HUES6 (cell line): ENCODE data around the gene KCNC2.

ENCODE experiments used
- H3K27ac ChIP-seq: 2 replicates; pipeline ENCODE4 v1.7.0; 2013; ENCODE audit warnings: low read depth, mild to moderate bottlenecking, low read length, inconsistent platforms
- H3K27me3 ChIP-seq: 2 replicates; pipeline ENCODE4 v1.6.1; 2013; ENCODE audit warnings: low read length; ENCODE audit not compliant: control insufficient read depth, insufficient read depth
- H3K36me3 ChIP-seq: 2 replicates; pipeline ENCODE4 v1.6.1; 2013; ENCODE audit warnings: low read length; ENCODE audit not compliant: control insufficient read depth, insufficient read depth
- H3K4me1 ChIP-seq: 2 replicates; pipeline ENCODE4 v1.6.1; 2013; ENCODE audit warnings: low read length; ENCODE audit not compliant: control insufficient read depth, insufficient read depth
- H3K4me3 ChIP-seq: 2 replicates; pipeline ENCODE4 v1.5.1; 2013; ENCODE audit warnings: low read depth, low read length
- H3K9ac ChIP-seq: one replicate; pipeline ENCODE4 v1.6.1; 2013; ENCODE audit warnings: mild to moderate bottlenecking, low read length
- H3K9me3 ChIP-seq: 2 replicates; pipeline ENCODE4 v1.6.1; 2013; ENCODE audit warnings: low read depth, low read length; ENCODE audit not compliant: control insufficient read depth, insufficient read depth

The KCNC2 gene

DNA sequence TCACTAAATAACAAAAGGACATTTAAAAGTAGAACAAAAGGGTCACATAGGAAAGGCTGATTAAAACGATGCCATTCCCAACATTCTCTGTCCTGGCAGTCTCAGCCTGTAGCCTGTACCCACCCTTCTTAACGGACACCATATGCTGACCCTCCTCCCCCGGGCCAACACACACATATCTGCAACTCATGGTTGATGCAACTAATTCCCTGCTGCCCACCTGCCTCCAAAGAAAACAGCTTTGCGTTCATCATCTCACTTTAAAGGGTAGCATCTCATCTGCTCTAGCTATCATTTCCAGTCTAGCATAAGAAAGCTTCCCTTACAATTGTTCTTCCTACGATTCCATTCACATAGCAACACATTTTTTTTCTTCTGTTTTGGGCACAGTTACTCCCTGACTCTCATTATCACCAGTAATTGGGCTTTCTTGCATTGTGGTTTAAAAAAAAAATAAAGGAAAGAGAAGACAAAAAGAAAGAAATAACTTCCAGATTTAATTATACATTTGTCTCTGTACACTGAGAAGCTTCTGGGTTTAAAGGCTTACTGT is 92.9 kb downstream of the KCNC2 start:
- no peaks in the 10 kb centered on the region for H3K9me3 ChIP-seq
- H3K4me3 ChIP-seq = no peak overlapping the region
- no peak overlapping the region for H3K27ac ChIP-seq
- H3K27me3 ChIP-seq = no peaks in the 10 kb centered on the region
- no peaks in the 10 kb centered on the region for H3K4me1 ChIP-seq
- H3K9ac ChIP-seq = no peak overlapping the region
- no peaks in the 10 kb centered on the region for H3K36me3 ChIP-seq

DNA sequence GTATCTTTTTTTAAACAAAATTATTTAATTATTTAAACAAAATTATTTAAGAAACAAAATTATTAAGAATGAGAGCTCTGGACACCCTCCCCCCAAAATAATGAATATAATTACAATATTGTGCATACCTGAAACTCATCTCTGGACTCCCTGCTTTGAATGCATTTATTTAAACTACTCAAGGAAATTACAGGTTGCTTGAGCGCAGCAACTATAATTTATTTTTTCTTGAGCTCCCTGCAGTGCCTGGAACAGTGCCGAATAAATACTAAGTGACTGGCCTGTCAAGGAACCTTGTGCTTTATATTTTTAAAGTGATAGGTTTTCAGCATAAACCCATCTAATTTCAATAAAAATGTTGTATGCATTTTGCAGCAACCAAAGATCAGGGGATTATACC is 93.9 kb downstream of the KCNC2 start:
- H3K9ac ChIP-seq = no peak overlapping the region
- H3K36me3 ChIP-seq = no peaks in the 10 kb centered on the region
- H3K4me1 ChIP-seq = no peaks in the 10 kb centered on the region
- H3K4me3 ChIP-seq = no peak overlapping the region
- no peaks in the 10 kb centered on the region for H3K27me3 ChIP-seq
- H3K9me3 ChIP-seq = no peaks in the 10 kb centered on the region
- H3K27ac ChIP-seq = no peak overlapping the region

DNA sequence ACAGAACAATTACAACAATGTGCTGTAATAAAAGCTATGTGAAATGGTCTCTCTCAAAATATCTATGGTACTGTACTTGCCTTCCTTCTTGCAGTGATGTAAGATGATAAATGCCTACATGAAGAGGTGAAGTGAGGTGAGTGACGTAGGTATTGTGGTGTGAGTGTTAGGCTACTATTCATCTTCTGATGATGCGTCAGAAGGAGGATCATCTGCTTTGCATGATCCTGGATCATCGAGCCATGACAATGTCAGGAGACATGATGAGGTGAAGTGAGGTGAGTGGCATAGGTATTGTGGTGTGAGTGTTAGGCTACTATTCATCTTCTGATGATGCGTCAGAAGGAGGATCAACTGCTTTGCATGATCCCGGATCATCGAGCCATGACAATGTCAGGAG is 105.8 kb downstream of the KCNC2 start:
- H3K9me3 ChIP-seq = no peaks in the 10 kb centered on the region
- H3K4me3 ChIP-seq = no peak overlapping the region
- H3K27ac ChIP-seq = no peak overlapping the region
- H3K9ac ChIP-seq = no peak overlapping the region
- no peaks in the 10 kb centered on the region for H3K36me3 ChIP-seq
- no peaks in the 10 kb centered on the region for H3K27me3 ChIP-seq
- no peaks in the 10 kb centered on the region for H3K4me1 ChIP-seq

DNA sequence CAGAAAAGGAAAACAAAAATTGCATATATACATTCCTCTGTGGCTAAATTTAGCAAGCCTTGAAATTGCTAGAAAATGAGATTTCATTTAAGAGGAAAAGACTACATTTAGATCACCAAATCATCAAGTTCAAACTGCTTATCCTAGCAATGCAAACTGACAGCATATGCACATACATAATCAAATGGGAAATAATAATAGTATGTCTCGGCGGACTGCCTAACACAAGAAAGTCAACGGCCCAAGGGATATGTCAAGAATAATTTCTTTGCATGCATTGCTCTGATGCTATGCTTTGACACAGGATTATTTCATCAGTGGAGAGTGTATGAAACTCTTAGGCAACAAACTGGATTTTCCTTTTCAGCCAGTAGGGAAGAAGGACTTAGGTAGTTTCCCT is 107.9 kb downstream of the KCNC2 start:
- Histone ChIP-seq H3K4me1 (no peaks in the 10 kb centered on the region), H3K9ac (no peak overlapping the region)

DNA sequence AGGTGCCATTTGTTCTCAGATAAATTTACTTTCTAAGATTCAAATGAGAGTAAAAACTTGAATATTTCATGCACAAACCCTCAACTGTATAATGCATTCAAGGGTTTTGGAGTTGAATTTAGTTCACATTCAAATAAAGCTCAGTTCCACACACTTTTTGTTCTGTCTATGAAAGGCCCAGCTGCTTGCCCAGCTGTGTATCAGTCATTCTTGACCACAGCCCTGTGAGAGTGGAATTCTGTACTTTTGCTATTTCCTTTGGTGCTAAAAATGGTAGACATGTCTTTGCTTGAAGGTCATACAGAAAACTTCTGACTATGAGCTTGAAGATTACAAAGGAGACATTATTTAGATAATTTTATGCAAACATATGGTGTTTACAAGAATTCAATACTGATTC is 110.4 kb downstream of the KCNC2 start:
- Histone ChIP-seq H3K27ac (no peak overlapping the region), H3K9me3 (no peaks in the 10 kb centered on the region), H3K4me1 (no peaks in the 10 kb centered on the region), H3K27me3 (no peaks in the 10 kb centered on the region), H3K9ac (no peak overlapping the region), H3K36me3 (no peaks in the 10 kb centered on the region), H3K4me3 (no peak overlapping the region)

More for the DNA sequence above, 107.9 kb downstream of the KCNC2 start:
- H3K27me3 ChIP-seq = no peaks in the 10 kb centered on the region
- H3K9me3 ChIP-seq = no peaks in the 10 kb centered on the region
- no peak overlapping the region for H3K4me3 ChIP-seq
- no peaks in the 10 kb centered on the region for H3K36me3 ChIP-seq
- H3K27ac ChIP-seq = no peak overlapping the region

DNA sequence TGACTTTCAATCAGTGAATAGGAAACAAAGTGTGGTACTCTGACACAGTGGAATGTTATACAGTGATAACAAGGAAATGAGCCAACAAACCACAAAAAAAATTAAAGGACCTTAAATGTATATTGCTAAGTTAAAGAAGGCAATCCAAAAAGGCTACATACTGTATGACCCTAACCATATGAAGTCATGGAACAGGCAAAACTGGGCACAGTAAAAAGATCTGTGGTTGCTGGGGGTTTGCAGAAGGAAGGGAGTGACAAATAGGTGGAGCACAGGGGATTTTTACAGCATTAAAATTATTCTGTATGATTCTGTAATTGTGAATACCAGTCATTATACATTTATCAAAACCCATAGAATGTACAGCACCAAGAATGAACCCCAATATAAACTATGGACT is 112.6 kb downstream of the KCNC2 start:
- Histone ChIP-seq H3K9ac (no peak overlapping the region), H3K27me3 (no peaks in the 10 kb centered on the region), H3K27ac (no peak overlapping the region), H3K4me3 (no peak overlapping the region), H3K36me3 (no peaks in the 10 kb centered on the region), H3K4me1 (no peaks in the 10 kb centered on the region), H3K9me3 (no peaks in the 10 kb centered on the region)

DNA sequence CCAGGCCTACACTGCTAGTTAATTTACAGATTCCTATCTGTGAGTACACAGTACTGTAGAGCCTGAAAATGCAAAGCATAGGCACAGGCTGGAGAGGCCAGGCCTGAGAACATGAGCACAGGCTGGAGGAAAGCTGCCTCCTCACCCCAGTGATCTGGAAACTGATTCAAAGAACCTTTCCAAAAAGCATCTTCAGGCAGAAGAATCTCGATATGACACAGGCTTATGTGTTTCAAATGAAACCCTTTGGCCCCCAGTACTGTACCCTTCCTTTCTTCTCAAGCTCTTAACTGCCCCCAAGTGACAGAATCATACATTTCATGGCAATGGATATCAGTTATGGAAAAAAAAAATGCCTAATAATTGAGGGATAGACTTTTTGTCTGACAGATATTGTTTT is 122.0 kb downstream of the KCNC2 start:
- Histone ChIP-seq H3K4me1 (no peaks in the 10 kb centered on the region), H3K9ac (no peak overlapping the region), H3K36me3 (no peaks in the 10 kb centered on the region), H3K27me3 (no peaks in the 10 kb centered on the region), H3K9me3 (no peaks in the 10 kb centered on the region), H3K4me3 (no peak overlapping the region), H3K27ac (no peak overlapping the region)

DNA sequence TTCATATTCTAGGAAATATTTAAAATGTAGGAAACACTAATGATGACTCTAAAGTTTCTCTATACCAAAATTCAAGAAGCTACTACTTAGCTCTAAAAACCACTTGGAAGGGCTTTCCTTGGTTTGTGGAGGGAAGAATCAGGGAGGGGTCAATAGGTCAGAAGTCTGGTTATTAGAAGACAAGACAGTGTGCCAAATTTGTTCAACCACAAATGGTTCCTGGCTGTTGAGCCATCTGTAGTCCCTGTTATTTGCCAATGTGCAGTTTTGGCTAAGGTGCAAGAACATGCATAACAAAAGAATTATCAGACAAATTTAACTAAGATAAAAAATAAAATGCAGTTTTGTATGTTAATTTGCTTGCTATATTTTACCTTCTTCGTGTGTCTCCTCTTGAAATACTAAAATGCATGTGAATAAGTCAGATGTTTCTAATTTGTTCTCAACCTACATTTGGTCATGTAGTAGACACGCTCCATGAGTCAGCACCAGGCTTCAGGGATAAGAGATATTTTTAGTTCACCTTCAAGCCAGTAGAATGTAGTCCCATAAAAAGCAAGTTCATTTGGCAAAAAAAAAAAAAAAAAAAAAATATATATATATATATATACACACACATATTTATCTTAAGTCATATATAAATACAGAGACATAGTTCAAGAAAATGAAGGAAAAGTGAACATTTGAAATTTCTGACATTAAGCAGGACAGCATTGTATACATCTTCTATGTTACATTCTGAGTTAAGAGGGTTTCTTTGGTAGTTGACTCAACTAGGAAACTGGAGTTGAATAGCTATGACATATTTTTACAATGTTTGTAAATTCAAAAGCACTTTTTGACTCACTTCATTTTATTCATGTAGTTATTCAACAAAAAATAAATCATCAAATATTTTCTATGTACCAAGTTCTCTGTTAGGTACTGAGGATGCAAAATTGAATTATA is 123.3 kb downstream of the KCNC2 start:
- Histone ChIP-seq H3K4me1 (no peaks in the 10 kb centered on the region), H3K27ac (no peak overlapping the region), H3K9me3 (no peaks in the 10 kb centered on the region), H3K9ac (no peak overlapping the region), H3K36me3 (no peaks in the 10 kb centered on the region), H3K27me3 (no peaks in the 10 kb centered on the region), H3K4me3 (no peak overlapping the region)

DNA sequence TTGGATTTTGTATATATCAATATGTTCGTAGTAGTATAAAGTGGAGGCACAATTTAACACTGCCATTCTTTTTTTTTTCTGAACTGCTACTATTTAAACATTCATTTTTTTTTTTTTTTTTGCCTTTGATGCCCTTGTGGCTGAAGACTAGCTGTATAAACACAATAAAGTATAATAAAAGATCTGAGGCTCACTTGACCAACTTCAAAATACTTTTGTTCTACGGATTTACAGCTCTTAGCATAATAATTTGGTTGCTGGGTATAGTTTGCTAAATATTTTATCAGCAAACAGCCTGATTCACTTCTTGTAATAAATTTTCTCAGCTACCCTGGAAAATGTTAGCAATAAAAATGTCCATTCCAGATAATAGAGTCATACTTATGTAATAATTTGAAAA is 128.3 kb downstream of the KCNC2 start:
- no peaks in the 10 kb centered on the region for H3K4me1 ChIP-seq
- no peak overlapping the region for H3K4me3 ChIP-seq
- H3K27me3 ChIP-seq = no peaks in the 10 kb centered on the region
- H3K36me3 ChIP-seq = no peaks in the 10 kb centered on the region
- H3K27ac ChIP-seq = no peak overlapping the region
- no peak overlapping the region for H3K9ac ChIP-seq
- no peaks in the 10 kb centered on the region for H3K9me3 ChIP-seq

DNA sequence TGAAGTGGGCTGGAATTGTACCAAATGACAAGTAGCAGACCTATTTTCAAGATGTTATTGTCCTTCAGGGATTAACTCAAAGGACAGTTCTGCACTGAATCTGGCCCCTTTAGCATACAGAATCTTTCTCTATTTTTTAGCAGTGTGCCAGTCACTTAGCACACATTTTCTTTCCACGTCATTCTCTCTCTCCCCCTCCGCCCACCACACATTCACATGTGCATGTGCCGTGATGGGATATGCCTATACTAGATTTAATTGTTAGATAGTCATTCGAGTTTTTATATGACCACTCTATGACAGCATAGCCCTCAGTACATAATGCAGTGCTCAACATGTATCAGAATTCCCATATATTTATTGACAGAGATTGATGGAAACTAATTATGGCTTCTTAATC is 129.1 kb downstream of the KCNC2 start:
- H3K27me3 ChIP-seq = no peaks in the 10 kb centered on the region
- H3K36me3 ChIP-seq = no peaks in the 10 kb centered on the region
- no peaks in the 10 kb centered on the region for H3K9me3 ChIP-seq
- H3K4me1 ChIP-seq = no peaks in the 10 kb centered on the region
- no peak overlapping the region for H3K9ac ChIP-seq
- no peak overlapping the region for H3K4me3 ChIP-seq
- no peak overlapping the region for H3K27ac ChIP-seq

DNA sequence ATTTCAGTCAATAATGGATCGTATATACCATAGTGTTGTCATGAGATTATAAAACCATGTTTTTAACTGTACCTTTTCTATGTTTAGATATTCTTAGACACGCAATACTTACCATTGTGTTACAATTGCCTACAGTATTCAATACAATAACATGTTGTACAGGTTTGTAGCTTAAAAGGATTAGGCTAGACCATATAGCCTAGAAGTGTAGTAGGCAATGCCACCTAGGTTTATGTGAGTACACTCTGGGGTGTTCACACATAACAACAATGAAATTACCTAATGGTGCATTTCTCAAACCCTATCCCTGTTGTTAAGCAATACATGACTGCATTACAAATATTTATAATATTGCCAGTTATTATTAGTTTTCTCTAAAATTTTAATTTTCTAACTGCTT is 144.2 kb downstream of the KCNC2 start:
- no peak overlapping the region for H3K27ac ChIP-seq
- H3K4me3 ChIP-seq = no peak overlapping the region
- H3K9ac ChIP-seq = no peak overlapping the region
- H3K9me3 ChIP-seq = no peaks in the 10 kb centered on the region
- H3K27me3 ChIP-seq = no peaks in the 10 kb centered on the region
- H3K4me1 ChIP-seq = no peaks in the 10 kb centered on the region
- no peaks in the 10 kb centered on the region for H3K36me3 ChIP-seq
